Prostate gland (tissue), 2 donors: ENCODE results near the gene SEC14L1.

ENCODE experiments used
- POLR2A ChIP-seq: fragments of 450-650 bp; IDR thresholded peaks from one replicate; pipeline ENCODE4 v1.6.1; 2016; ENCODE audit warnings: antibody characterized with exemption, mild to moderate bottlenecking
- POLR2AphosphoS5 ChIP-seq: sonication (generic); formaldehyde crosslinking; IDR thresholded peaks from one replicate; pipeline ENCODE4 v1.6.1; 2017; ENCODE audit warnings: antibody characterized with exemption
- TF ChIP-seq, protein P1 (sequence below), 4 experiments: fragments of 200-600 bp in 2 of 4; fragments of 450-650 bp in 2 of 4; sonication (generic) in 2 of 4; IDR thresholded peaks; 1 replicate in 3 of 4; 2 replicates in 1 of 4; pipeline ENCODE4 v1.5.1; 2016 to 2019; ENCODE audit warnings: antibody characterized with exemption in 4 of 4, mild to moderate bottlenecking in 2 of 4, moderate library complexity in 2 of 4

DNA sequence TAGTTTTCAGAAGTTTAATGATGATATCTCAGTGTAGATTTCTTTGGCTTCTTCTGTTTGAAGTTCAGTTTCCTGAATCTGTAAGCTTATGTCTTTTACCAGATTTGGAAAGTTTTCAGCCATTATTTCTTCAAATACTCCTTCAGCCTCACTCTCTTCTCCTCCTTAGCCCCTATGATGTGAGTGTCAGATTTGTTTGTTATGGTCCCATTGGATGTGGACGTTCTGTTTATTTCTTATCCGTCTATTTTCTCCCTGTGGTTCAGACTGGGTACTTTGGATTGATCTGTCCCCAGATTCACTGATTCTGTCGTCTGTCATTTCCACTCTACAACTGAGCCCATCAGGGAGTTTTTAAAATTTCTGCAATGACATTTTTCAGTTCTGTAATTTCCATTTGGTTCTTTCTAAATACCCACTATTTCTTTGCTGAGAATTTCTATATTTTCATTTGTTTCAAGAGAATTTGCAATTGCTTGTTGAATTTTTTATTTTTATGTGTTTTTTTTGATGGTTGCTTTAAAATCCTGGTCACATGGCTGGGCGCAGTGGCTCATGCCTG lies 110.9 kb downstream of the SEC14L1 start:
- TF ChIP-seq, protein P1, sequence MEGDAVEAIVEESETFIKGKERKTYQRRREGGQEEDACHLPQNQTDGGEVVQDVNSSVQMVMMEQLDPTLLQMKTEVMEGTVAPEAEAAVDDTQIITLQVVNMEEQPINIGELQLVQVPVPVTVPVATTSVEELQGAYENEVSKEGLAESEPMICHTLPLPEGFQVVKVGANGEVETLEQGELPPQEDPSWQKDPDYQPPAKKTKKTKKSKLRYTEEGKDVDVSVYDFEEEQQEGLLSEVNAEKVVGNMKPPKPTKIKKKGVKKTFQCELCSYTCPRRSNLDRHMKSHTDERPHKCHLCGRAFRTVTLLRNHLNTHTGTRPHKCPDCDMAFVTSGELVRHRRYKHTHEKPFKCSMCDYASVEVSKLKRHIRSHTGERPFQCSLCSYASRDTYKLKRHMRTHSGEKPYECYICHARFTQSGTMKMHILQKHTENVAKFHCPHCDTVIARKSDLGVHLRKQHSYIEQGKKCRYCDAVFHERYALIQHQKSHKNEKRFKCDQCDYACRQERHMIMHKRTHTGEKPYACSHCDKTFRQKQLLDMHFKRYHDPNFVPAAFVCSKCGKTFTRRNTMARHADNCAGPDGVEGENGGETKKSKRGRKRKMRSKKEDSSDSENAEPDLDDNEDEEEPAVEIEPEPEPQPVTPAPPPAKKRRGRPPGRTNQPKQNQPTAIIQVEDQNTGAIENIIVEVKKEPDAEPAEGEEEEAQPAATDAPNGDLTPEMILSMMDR (IDR thresholded peaks at IDR 0.05), result no peak
- TF ChIP-seq POLR2A (no peak), POLR2AphosphoS5 (no peak)
